Activated T-cell treated with anti-CD3 and anti-CD28 coated beads for 48 hours (primary cell): ENCODE data around the gene HDAC9.
"Not testable (repeated sequence)": the region's sequence is repeated elsewhere in the genome, so short reads cannot be mapped to it uniquely, and the experiment has no call there.

ENCODE experiments used
- DNase-seq: peaks from one replicate; pipeline ENCODE4 v3.0.0-alpha.2; 2020; ENCODE audit warnings: low read depth

Gene HDAC9

DNA sequence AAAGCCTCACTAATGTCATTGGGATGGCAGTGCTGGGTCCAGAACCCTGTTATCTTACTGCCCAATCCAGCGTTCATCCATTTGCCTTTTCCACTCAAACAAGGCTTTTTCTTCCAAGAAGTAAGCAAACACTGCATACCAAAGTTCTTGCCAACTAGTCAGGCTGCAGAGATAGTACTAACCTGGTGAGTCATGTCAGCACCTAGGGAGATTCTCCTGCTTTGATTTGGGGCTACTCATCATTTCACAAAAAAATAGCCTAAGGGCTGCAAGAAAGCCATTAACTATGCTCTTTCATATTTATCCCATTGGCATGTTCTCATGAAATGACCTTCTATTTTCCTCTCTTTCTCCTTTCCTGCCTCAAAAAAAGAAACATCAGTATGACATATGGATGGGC is 479.3 kb downstream of the HDAC9 start:
- no peak for DNase-seq

DNA sequence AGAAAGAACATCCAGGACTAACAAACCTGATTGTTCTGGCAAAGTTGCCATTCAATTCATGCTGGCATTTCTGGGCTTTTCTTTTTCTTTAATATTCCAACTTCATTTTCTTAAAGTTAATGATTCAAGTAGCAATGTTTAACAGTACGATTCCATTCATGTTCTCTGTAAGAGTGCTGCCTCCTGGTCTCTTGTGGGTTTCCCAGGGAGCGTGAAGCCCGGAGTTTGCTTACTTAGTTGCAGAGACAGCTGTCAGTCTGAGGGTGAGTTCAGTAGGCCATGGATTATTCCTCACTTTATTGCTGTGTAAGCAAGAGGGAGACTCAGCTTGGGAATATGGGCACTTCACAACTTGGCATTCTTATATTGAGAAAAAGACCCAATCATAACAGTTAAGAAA is 479.7 kb downstream of the HDAC9 start:
- DNase-seq: no peak

GRCh38 chr7:18975689-18976280 is 480.2 kb downstream of the HDAC9 start:
- no peak for DNase-seq

- DNase-seq: no peak
These were observed 481.3 kb downstream of the HDAC9 start for GRCh38 chr7:18976715-18977471.

DNA sequence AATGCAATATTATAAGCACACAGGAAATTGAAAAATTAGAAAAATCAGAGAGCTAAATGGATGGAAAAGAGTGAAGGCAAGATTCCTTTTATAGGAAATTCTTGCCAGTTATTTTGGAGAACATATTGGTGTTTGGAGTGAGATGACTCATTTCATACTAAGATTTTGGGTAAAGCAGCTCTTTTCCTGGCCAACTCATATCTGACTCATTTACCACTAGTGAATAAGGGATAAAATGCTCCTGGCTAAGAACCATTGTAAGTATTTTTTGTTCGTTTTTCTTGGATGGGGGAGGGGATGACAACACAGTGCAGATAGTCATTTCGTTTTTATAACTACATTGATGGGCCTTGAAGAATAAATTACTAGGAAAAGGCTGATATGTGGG is 482.6 kb downstream of the HDAC9 start:
- DNase-seq: no peak

DNA sequence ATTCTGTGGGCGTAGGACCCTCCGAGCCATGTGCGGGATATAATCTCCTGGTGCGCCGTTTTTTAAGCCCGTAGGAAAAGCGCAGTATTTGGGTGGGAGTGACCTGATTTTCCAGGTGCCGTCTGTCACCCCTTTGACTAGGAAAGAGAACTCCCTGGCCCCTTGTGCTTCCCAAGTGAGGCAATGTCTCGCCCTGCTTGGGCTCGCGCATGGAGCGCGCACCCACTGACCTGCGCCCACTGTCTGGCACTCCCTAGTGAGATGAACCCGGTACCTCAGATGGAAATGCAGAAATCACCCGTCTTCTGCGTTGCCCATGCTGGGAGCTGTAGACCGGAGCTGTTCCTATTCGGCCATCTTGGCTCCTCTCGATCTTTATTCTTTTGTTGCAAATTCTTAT is 495.2 kb downstream of the HDAC9 start:
- DNase-seq: not testable (repeated sequence)

GRCh38 chr7:18993933-18994668 is 498.6 kb downstream of the HDAC9 start:
- no peak for DNase-seq

GRCh38 chr7:18995270-18995671 is 499.7 kb downstream of the HDAC9 start:
- no peak for DNase-seq

DNA sequence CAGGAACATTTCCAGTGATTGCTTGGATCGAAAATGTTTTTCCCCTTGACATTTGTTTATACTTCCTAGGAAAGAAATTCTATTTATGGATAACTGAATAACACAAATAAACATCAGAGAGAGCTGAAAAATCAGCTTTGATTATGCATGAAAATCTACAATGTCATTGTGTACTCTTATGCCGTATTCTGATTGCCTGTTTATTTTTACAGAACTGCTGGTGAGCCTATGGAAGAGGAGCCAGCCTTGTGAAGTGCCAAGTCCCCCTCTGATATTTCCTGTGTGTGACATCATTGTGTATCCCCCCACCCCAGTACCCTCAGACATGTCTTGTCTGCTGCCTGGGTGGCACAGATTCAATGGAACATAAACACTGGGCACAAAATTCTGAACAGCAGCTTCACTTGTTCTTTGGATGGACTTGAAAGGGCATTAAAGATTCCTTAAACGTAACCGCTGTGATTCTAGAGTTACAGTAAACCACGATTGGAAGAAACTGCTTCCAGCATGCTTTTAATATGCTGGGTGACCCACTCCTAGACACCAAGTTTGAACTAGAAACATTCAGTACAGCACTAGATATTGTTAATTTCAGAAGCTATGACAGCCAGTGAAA is 500.4 kb downstream of the HDAC9 start:
- DNase-seq: no peak

DNA sequence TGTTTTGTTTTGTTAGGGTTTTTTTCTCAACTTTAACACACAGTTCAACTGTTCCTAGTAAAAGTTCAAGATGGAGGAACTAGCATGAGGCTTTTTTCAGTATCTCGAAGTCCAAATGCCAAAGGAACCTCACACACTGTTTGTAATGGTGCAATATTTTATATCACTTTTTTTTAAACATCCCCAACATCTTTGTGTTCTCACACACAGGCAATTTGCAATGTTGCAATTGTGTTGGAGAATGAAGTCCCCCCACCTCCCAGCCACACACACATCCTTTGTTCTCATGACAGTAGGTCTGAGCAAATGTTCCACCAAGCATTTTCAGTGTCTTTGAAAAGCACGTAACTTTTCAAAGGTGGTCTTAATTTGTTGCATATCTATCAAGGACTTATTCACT is 501.0 kb downstream of the HDAC9 start:
- DNase-seq: no peak

DNA sequence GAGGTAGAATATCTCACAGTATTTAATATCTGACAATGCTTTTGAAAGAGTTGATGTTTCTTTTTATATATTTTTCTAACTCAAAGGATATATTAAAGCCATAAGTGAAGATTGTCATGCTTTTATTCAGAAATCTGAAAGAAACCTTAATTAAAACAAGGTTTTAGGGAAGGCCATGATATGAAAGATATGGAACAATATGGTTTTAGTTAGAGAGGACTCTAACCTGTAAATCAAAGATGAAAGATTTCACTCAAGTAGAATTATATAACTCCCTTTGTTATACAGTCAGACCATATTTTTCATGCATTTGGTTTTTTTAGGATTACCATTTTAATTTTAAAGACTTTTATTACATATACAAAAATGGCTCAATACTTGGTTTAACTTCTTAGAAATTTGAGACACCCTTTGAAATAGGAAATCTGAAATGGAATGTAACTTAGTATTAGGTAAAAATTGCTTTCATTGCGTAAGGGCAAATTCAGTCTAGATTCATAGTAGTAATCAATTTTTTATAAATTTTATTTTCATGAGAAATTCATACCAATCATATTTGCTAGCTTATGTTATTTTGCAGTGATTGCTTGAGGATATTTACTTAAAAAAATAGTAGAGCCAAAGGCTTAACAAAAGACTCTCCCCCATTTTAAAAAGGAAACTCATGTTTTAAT is 502.1 kb downstream of the HDAC9 start:
- DNase-seq: no peak

DNA sequence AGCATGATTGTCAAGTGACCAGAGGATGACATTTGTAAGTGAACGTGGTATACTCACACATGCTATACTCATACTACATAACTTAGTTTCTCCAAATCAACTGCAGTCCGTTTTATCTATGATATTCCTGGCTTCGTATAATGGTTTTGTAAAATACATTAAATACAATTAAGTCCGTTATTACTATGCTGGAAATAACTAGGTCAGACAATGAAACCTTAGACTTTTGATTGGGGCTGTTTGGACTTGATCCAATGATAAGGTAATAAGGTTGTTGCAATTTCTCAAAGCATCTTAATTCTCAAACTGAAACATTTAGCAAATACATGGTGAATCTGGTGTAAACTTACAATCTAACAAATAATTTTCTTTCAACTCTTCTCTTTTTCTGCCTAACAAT is 504.9 kb downstream of the HDAC9 start:
- no peak for DNase-seq

- no peak for DNase-seq
These were observed 506.3 kb downstream of the HDAC9 start for GRCh38 chr7:19001854-19002253.

DNA sequence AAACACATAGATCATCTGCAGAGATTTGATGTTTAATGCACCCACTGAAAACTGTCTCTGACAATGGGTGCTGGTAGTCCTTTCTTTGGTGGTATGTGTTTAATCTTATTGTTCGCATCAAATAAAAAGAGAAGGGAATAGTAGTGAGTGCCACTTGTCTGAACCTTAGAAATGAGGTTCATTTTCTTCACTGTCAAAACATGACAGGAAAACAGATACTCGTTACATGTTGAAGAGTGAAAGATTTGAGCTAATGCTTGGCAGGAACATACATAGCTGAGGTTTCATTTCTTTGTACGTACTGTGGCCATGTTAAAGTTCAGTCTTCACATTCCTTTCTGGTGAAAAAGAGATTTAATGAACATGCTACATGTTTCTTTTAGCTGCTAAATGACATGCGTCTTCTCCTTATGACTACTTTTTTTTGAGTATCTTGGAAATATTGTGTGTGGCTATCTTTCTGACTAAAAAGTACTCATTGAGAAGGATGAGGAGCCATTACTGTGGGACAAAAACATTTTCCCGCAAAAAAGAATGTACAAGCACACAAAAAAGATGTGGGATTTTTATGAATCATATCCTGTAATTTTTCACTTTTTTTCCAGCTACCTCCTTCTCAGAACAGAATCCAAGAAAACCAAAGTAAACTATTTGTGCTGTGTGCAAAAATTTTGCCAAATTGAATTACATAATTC is 513.8 kb downstream of the HDAC9 start:
- no peak for DNase-seq

DNA sequence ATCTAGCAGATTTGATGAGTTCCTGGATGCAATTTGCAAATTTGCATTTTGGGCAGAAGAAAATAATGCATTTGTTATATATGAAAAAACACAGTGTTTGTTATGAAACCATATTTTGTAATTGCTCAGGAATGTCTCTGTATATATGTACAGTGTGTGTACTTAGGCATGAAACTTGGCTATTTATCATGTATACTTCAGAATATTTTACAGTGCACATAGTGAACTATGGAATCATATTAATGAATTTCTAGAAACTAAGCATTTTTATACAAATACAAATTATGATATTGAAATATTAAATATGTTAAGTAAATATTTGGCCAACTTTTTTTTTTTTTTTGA is 514.4 kb downstream of the HDAC9 start:
- no peak for DNase-seq

GRCh38 chr7:19011212-19011611 is 515.7 kb downstream of the HDAC9 start:
- DNase-seq: no peak

DNA sequence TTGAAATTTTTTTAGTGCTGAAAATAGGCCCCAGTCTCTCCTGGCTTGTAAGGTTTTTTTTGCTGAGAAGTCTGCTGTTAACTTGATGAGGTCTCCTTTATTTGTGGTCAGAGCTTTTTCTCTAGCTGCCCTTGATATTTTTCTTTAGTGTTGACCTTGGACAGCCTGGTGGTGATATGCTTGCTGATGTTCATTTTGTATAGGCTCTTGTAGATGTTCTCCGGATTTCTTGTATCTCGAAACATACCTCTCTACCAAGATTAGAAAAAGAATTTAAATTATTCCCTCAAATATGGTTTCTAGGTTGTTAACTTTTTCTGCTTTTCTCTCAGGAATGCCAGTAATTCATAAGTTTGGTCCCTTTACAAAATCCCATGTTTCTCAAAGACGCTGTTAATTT is 519.5 kb downstream of the HDAC9 start:
- DNase-seq: no peak

DNA sequence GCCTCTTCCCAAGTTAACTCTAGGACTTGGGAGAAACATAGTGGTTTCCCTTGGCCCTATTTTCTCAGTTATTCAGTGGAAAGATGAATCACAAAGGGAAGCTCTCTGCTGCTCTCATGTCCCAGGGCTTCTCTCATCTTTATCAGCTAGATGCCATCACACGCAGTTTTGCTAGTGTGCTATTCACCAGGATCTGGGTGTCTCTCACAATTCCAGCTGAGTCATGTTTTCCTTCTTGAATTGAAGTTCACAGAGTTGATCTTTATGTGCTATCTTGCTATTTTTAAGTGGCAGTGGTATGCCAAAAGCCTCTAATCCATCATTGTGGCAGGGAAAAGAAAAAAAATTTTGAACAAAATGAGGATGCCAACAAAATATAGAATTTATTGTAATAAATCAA is 520.6 kb downstream of the HDAC9 start:
- no peak for DNase-seq

DNA sequence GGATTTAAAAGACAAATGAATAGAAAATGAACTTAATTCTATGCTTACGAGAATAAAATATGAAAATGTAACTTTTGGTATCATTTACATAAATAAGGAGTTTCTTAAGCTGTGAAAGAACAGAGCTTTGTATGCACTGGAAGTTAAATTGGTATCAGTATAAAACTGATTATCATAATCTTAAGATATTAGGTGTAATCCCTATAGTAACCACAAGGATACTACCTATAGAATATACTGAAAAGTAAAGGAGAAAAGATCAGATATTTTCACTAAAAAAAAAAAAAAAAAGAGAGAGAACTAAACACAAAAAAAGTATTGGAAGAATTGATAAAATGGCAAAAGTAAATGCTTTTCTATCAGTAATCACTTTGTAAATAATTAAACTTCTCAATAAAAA is 521.8 kb downstream of the HDAC9 start:
- no peak for DNase-seq

- no peak for DNase-seq
These were observed 524.5 kb downstream of the HDAC9 start for GRCh38 chr7:19020062-19020461.

DNA sequence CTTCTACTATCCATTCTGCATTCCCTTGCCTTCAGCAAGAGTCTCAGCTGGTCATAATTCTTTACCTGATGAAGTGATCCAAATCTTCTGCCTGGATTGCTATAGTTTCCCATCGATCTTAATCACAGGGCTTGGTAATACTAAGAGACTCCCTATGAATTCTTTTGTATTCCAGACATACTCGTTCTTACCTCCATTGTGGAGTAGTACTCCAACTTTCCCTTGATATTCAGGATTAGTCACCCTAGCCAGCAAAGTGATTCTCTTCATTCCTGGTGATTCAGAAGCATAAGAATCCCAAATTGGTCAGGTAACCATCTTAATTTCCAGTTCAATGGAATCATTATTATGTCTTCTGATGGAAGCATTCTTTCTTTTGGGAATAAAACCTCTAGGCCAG is 525.2 kb downstream of the HDAC9 start:
- DNase-seq: no peak

- DNase-seq: no peak
These were observed 527.9 kb downstream of the HDAC9 start for GRCh38 chr7:19023477-19023876.
